ENCODE results near the gene SYT11. TPM values are rescaled to one million over a fixed set of nuclear protein-coding genes. Genes with fewer than 3 reads are reported as not detected.
A peak's percentile ranks its signal among the peaks of the same experiment; 100 is the strongest.
"Not testable (repeated sequence)": the region's sequence is repeated elsewhere in the genome, so short reads cannot be mapped to it uniquely, and the experiment has no call there.

SYT11 gene
- 1 to 10 TPM; 1.8 to 4.2 TPM for total RNA-seq
- long read RNA-seq, partial matches to known transcripts = 0 of 2 reads
- long read RNA-seq, other reads (novel, unspliced or antisense) = 2 of 2 reads

DNA sequence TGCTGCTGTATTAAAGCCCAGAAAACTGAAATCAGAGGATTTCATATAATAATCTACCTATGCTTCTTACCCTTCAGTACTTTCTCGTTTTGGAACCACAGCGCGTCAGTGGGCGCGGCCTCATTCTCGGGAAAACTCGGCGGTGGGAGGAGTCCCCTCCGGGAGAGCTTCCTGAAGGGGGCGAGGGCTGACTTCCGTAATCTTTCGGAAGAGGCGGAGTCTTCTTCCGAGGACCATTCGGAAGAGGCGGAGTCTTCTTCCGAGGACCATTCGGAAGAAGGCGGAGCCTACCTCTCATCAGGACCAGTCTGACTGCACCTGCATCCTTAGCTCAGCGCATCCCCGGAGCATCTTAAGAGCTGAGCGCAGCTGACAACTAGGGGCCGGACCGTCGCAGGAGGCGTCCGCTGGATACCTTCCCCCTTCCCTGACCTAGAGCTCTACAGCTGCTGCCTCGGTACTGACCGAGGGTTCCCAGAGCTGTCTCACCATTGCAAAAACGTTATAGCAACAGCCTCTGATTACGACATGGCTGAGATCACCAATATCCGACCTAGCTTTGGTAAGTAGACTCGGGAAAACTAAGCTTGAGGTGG is at the start of gene SYT11:
Gene SYT11, plus strand, starts transcription at position 334 of the 596 bp plus-strand sequence. Its CDS starts 195 bp downstream, at position 529.
- DNase-seq (peak; percentile 95 to 97), ATAC-seq (peak; percentile 88)
- intact Hi-C loops (cut with DNase I, micrococcal nuclease) = no loop called here

GRCh38 chr1:155812878-155813277 is 46.5 kb upstream of the SYT11 start:
- intact Hi-C loops (cut with DNase I, micrococcal nuclease) = no loop called here
- no peak for DNase-seq
- ATAC-seq = no peak

GRCh38 chr1:155813672-155814071 is 45.7 kb upstream of the SYT11 start:
- intact Hi-C loops (cut with DNase I, micrococcal nuclease) = no loop called here
- ATAC-seq = no peak
- DNase-seq = no peak

DNA sequence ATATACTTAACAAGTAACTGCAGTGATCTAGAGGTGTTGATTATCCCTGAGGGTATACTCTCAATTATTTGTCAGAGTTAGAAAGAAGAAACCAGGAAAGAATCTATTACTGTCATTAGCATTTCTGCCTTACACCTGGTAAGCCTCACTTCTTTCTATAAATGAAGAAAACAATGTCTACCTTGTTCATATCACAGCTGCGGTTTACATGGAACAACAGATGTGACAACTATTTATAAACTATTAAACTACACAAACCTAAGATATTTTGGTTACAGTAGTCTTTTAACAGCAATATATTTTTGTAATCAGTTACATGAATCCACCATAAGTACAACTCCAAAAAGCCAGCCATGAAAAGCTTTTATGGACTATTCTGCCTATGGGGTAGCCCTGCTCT is 43.0 kb upstream of the SYT11 start:
- DNase-seq (no peak), ATAC-seq (no peak)
- intact Hi-C loops (cut with DNase I, micrococcal nuclease) = no loop called here

GRCh38 chr1:155827450-155827849 is 31.9 kb upstream of the SYT11 start:
- intact Hi-C loops (cut with DNase I, micrococcal nuclease) = no loop called here
- no peak for ATAC-seq
- DNase-seq = no peak

DNA sequence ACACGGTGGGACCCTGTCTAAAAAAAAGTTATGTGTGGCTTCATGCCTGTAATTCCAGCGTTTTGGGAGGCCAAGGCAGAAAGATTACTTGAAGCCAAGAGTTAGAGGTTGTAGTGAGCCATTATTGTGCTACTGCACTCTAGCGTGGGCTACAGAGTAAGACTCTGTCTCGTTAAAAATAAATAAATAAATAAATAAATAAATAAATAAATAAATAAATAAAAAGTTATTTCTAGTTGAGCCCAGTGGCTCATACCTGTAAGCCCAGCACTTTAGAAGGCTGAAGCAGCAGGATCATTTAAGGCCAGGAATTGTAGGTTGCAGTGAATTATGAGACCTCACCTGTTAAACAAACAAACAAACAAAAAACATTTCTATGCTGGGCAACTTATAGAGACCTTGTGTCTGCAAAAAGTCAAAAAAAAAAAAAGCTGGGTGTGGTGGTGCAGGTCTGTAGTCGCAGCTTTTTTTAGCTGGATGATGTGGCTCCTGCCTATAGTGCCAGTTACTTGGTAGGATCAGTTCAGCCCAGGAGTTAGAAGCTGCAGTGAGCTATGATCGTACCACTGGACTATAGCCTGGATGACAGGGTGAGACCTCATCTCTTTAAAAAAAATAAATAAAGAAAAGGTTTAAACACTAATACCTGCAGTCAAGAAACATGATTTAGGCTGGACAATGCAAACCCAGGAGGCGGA is 27.9 kb upstream of the SYT11 start:
- intact Hi-C loops (cut with DNase I, micrococcal nuclease) = no loop called here
- DNase-seq = no peak
- no peak for ATAC-seq

DNA sequence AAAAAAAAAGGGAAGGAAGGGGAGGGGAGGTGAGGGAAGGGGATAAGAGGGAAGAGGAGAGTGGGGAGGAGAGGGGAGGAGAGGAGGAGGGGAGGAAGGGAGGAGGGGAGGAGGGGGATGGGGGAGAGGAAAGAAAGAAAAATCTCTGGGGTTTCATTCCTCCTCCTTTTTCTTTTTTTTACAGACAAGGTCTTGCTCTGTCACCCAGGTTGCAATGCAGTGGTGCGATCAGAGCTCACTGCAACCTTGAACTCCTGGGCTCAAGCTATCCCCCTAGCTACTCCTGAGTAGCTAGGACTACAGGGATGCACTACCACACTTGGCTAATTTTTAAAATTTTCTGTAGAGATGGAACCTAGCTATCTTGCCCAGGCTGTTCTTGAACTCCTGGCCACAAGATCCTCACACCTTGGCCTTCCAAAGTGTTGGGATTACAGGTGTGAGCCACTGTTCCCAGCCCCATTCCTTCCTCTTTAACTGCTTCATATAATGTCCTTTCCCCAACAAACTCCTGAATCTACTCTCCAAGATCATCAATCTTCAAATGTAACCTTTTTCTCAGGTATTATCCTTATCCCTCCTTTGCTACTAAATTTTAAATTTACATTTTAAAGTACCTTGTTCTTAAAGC is 25.6 kb upstream of the SYT11 start:
- DNase-seq (no peak), ATAC-seq (no peak)
- intact Hi-C loops (cut with DNase I, micrococcal nuclease) = no loop called here

DNA sequence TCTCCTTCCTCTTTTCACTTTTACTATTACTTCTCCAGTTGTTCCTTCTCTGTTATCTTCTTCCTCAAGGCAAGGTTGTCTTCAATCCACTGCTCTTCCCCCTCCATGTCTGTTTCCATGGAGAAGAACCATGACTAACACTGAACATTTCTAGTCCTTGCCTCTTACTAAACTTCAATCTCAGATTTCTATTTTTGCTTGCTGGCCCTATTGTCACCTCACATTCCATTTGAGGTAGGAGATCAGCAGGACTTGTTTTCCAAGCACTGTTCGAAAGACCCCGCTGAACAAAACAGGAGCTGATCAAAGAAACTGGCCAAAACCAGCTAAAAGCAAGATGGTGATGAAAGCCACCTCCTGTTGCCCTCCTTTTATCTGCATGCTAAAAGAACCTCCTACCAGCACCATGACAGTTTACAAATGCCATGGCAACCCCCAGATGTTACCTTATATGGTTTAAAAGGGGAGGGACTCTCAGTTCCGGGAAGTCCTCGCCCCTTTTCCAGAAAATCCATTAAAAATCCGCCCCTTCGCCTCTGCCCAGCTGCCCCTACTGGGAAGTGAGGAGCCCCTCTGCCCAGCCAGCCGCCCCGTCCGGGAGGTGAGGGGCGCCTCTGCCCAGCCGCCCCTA is 25.0 kb upstream of the SYT11 start:
- ATAC-seq = no peak
- DNase-seq = no peak
- intact Hi-C loops (cut with DNase I, micrococcal nuclease) = no loop called here

DNA sequence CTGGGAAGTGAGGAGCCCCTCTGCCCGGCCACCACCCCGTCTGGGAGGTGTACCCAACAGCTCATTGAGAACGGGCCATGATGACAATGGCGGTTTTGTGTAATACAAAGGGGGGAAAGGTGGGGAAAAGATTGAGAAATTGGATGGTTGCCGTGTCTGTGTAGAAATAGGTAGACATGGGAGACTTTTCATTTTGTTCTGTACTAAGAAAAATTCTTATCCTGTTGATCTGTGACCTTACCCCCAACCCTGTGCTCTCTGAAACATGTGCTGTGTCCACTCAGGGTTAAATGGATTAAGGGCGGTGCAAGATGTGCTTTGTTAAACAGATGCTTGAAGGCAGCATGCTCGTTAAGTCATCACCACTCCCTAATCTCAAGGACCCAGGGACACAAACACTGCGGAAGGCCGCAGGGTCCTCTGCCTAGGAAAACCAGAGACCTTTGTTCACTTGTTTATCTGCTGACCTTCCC is 24.4 kb upstream of the SYT11 start:
- intact Hi-C loops (cut with DNase I, micrococcal nuclease); ATAC-seq; DNase-seq: not testable (repeated sequence)

- intact Hi-C loops (cut with DNase I, micrococcal nuclease) = no loop called here
- ATAC-seq (no peak), DNase-seq (no peak)
These were observed 23.8 kb upstream of the SYT11 start for GRCh38 chr1:155835548-155835947.

- no peak for DNase-seq
- intact Hi-C loops (cut with DNase I, micrococcal nuclease) = no loop called here
- ATAC-seq = peak; percentile 36
These were observed 19.0 kb upstream of the SYT11 start for GRCh38 chr1:155840386-155840785.

GRCh38 chr1:155844860-155845421 is 14.4 kb upstream of the SYT11 start:
- ATAC-seq (peak; percentile 63), DNase-seq (no peak)
- intact Hi-C loops (cut with DNase I, micrococcal nuclease) = no loop called here

DNA sequence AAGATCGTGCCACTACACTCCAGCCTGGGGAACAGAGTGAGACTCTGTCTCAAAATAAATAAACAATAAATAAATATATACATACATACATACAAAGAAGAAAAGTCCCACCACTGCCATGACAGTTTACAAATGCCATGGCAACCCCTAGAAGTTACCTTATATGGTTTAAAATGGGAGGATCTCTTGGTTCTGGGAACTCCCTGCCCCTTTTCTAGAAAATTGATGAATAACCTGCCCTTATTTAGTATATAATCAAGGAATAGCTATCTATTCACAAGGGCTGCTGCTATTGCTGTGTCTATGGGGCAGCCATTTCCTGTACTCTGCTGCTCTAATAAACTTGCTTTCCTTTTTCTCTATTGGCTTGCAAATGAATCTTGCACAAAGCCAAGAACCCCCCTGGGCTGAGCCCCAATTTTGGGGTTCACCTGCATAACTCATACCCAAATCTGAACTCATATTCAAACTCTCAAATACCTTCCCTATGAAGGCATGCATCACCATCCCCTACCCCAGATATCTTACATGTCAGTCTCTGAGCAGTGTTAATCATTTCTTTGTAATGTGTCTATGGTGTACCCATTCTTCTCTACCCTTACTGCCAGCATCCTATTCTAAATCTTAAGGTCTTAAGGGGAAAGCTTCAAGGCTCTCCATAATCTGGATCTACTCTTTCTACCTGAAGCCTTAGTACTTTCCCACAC is 11.4 kb upstream of the SYT11 start:
- intact Hi-C loops (cut with DNase I, micrococcal nuclease) = no loop called here
- DNase-seq (no peak), ATAC-seq (no peak)

- DNase-seq (no peak), ATAC-seq (no peak)
- intact Hi-C loops (cut with DNase I, micrococcal nuclease) = no loop called here
These were observed 9.0 kb upstream of the SYT11 start for GRCh38 chr1:155850345-155850744.

GRCh38 chr1:155856257-155856974 is 3.0 kb upstream of the SYT11 start:
- DNase-seq = peak in 1 of 2 donors; percentile 11
- intact Hi-C loops (cut with DNase I, micrococcal nuclease) = no loop called here
- ATAC-seq = no peak

DNA sequence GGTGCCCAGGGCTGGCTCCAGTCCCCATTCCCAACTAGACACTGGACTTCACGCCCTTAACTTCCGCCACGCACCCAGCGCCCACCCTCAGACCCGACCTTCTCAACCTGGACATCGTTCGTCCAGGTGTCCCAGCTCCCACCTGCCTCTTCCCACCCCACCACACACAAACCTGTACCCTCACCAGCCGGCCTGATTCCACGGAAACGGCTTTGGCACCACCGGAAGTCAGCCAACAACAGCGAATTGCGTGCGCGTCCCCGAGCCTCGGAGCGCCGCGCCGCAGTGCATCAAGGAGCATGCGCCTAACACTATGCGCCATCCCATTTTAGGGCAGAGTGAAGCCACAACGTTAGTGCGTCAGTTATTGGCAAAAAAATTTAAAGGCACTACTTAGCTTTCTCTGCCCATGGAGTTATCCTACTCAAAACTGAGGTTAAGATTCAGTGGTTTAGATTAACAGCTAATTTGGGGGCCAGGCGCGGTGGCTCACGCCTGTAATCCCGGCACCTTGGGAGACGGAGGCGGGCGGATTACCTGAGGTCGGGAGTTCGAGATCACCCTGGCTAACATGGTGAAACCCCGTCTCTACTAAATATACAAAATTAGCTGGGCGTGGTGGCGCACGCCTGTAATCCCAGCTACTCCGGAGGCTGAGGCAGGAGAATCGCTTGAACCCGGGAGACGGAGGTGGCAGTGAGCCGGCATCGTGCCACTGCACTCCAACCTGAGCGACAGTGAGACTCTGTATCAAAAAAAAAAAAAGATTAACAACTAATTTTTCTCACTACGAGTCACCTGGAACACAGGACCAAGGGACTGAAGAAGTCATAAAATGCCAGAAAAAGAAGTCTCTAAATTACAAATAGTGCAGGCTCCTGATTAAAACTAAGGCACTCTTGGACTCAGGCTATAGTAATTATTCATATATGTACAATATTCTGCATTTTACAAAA is 2.1 kb upstream of the SYT11 start, which contains the start of gene GON4L:
Gene GON4L, minus strand, starts transcription at position 240 of the 956 bp plus-strand sequence. CDS start 3,434 bp downstream, outside the sequence.
- intact Hi-C loops (cut with DNase I, micrococcal nuclease) = no loop called here
- ATAC-seq = peak; percentile 89
- DNase-seq = peak; percentile 90 to 91

- ATAC-seq (peak; percentile 1), DNase-seq (peak in 1 of 2 donors; percentile 22)
- intact Hi-C loops (cut with DNase I, micrococcal nuclease) = no loop called here
These were observed 550 bp upstream of the SYT11 start for GRCh38 chr1:155858800-155859233.

Measured in left colon (tissue), 2 donors.